Lung (tissue), 12 donors: ENCODE data around the gene TMEM117. TPM values are rescaled to one million over a fixed set of nuclear protein-coding genes. Genes with fewer than 3 reads are reported as not detected.

Experiments
- ATAC-seq: fragments of 200-7000 bp; cut with Tn5 transposase; one replicate; pipeline ENCODE4 v1.9.1; 2020; ENCODE audit warnings: moderate number of reproducible peaks; ENCODE audit not compliant: insufficient read depth, low FRiP score
- DNase-seq, 3 donors: peaks; one replicate each; pipeline ENCODE4 v3.0.0-alpha.2; 2013 to 2017
- H3K27ac ChIP-seq, 2 donors: one replicate each; pipeline ENCODE4 v1.5.1; 2013; ENCODE audit warnings: mild to moderate bottlenecking in 2 of 2, moderate library complexity in 2 of 2, control low read depth in 1 of 2, inconsistent platforms in 1 of 2, low read depth in 1 of 2, low read length in 1 of 2
- H3K27me3 ChIP-seq, 3 donors: one replicate each; pipeline ENCODE4 v1.5.1; 2013; ENCODE audit warnings: low read length in 2 of 3; ENCODE audit not compliant: control insufficient read depth in 3 of 3, insufficient read depth in 3 of 3
- H3K36me3 ChIP-seq, 4 donors: one replicate each; pipeline ENCODE4 v1.5.1; 2013; ENCODE audit warnings: low read length in 4 of 4, mild to moderate bottlenecking in 1 of 4, moderate library complexity in 1 of 4; ENCODE audit not compliant: control insufficient read depth in 4 of 4, insufficient read depth in 4 of 4
- H3K4me1 ChIP-seq, 5 donors: one replicate each; pipeline ENCODE4 v1.5.1; 2013; ENCODE audit warnings: low read length in 5 of 5, mild to moderate bottlenecking in 2 of 5, moderate library complexity in 1 of 5; ENCODE audit not compliant: control insufficient read depth in 5 of 5, insufficient read depth in 5 of 5
- H3K4me3 ChIP-seq: one replicate; pipeline ENCODE4 v1.5.1; 2013; ENCODE audit warnings: mild to moderate bottlenecking, control low read depth, moderate library complexity
- H3K9ac ChIP-seq, 2 donors: one replicate each; pipeline ENCODE4 v1.5.1; 2013; ENCODE audit warnings: low read length in 2 of 2, control low read depth in 1 of 2; ENCODE audit not compliant: insufficient read depth in 1 of 2
- H3K9me3 ChIP-seq, 4 donors: one replicate each; pipeline ENCODE4 v1.5.1; 2013; ENCODE audit warnings: low read length in 3 of 4, mild to moderate bottlenecking in 1 of 4, moderate library complexity in 1 of 4; ENCODE audit not compliant: control insufficient read depth in 4 of 4, insufficient read depth in 3 of 4
- WGBS, 2 donors: extraction: QIAGEN DNeasy Blood & Tissue Kit; methylation state at CpG; one replicate each; pipeline ENCODE4 v1.1.7; 2013; 5-methylcytosine and 5-hydroxymethylcytosine counted together
- polyA plus RNA-seq, 2 donors: library from polyadenylated mRNA; stranded (reverse); fragments of 200-250 nt; gene quantifications; one replicate each; pipeline ENCODE4 v1.2.1, GENCODE V29; 2013
- total RNA-seq, 2 donors: library from RNA; depleted of rRNA in 1 of 2; stranded (reverse); fragments of >200 nt in 1 of 2; gene quantifications; one replicate each; pipeline ENCODE4 v1.2.1, GENCODE V29; 2014 to 2021
- TF ChIP-seq, protein P1 (sequence below): IDR thresholded peaks from 2 replicates; pipeline ENCODE4 v1.5.1; 2012; ENCODE audit warnings: mild to moderate bottlenecking; ENCODE audit errors: control extremely low read depth, extremely low read depth
- donor health status: control.
- donor health status: control.
- donor health status: Bipolar disorder and iron deficiency.
- donor health status: healthy.
- donor health status: DM: yes; HTN: yes; CAD: no.

The TMEM117 gene
- total and polyA plus RNA-seq, 4 donors, result 1.2 to 6.1 (median 2.3) TPM

GRCh38 chr12:44403185-44403584 lies 567.3 kb downstream of the TMEM117 start:
- no peaks in the 10 kb centered on the region for H3K36me3 ChIP-seq
- no peak for ATAC-seq
- no peak overlapping the region for H3K9ac ChIP-seq
- no peak overlapping the region for H3K27ac ChIP-seq
- DNase-seq, result no peak
- WGBS, 2 donors, result 71 to 77% methylated on average over 2 of the region's 2 CpGs
- no peaks in the 10 kb centered on the region for H3K4me1 ChIP-seq
- TF ChIP-seq, protein P1, sequence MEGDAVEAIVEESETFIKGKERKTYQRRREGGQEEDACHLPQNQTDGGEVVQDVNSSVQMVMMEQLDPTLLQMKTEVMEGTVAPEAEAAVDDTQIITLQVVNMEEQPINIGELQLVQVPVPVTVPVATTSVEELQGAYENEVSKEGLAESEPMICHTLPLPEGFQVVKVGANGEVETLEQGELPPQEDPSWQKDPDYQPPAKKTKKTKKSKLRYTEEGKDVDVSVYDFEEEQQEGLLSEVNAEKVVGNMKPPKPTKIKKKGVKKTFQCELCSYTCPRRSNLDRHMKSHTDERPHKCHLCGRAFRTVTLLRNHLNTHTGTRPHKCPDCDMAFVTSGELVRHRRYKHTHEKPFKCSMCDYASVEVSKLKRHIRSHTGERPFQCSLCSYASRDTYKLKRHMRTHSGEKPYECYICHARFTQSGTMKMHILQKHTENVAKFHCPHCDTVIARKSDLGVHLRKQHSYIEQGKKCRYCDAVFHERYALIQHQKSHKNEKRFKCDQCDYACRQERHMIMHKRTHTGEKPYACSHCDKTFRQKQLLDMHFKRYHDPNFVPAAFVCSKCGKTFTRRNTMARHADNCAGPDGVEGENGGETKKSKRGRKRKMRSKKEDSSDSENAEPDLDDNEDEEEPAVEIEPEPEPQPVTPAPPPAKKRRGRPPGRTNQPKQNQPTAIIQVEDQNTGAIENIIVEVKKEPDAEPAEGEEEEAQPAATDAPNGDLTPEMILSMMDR, result no peak
- peaks cover 0 to 2% (median 0%) of the 10 kb centered on the region in 4 donors for H3K9me3 ChIP-seq
- no peak overlapping the region for H3K4me3 ChIP-seq
- H3K27me3 ChIP-seq, result no peaks in the 10 kb centered on the region

DNA sequence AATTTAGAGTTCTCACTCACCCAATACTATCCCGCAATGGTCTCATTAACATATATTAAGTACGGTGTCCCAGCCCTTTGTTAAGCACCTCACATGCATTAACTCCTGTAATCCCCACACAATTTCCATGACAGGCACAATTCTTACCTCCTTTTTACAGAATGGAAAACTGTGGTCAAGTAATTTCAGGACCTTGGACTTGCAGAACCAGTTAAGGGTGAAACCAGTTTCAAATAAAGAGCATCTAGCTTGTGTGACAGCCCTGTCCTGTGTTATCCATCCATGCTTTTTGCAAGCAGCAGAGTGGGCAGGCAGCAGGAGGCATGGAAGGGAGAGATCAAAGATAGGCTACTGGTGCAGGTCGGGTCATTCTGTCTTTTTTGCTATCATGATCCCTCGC lies 569.4 kb downstream of the TMEM117 start:
- peaks cover 0 to 2% (median under 1%) of the 10 kb centered on the region in 4 donors for H3K9me3 ChIP-seq
- TF ChIP-seq, protein P1, result no peak
- H3K27me3 ChIP-seq, result no peaks in the 10 kb centered on the region
- H3K27ac ChIP-seq, result no peak overlapping the region
- no peak overlapping the region for H3K9ac ChIP-seq
- H3K4me3 ChIP-seq, result no peak overlapping the region
- no peak for ATAC-seq
- H3K4me1 ChIP-seq, result no peaks in the 10 kb centered on the region
- no peaks in the 10 kb centered on the region for H3K36me3 ChIP-seq
- 30 to 47% methylated on average over 4 of the region's 4 CpGs for WGBS, 2 donors
- no peak for DNase-seq

DNA sequence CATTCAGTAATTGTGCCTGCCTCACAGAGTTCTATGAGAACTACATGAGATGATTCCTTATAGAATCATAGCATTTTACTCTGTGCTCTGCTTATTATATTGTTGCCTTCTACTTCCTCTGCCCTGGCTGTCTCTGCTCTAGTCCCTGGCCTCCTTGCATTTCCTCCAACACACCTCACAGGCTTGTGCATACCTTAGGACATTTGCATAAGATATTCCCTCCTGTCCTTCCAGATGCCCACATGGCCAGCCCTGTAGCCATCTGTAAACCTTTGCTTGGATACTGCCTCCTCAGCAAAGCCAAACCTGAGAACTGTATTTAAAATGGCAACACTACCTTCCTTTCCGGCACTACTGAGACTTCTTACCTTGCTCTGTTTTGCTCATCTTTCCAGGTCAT lies 586.7 kb downstream of the TMEM117 start:
- Histone ChIP-seq H3K9ac (no peak overlapping the region), H3K27ac (no peak overlapping the region), H3K36me3 (no peaks in the 10 kb centered on the region), H3K9me3 (no peaks in the 10 kb centered on the region), H3K4me1 (no peaks in the 10 kb centered on the region), H3K4me3 (no peak overlapping the region), H3K27me3 (no peaks in the 10 kb centered on the region)
- DNase-seq, result no peak
- 90 to 97% methylated on average over 1 of the region's 1 CpG for WGBS, 2 donors
- no peak for ATAC-seq
- TF ChIP-seq, protein P1, result no peak

GRCh38 chr12:44428825-44429224 lies 592.9 kb downstream of the TMEM117 start:
- H3K36me3 ChIP-seq, result no peaks in the 10 kb centered on the region
- no peak overlapping the region for H3K9ac ChIP-seq
- no peaks in the 10 kb centered on the region for H3K9me3 ChIP-seq
- ATAC-seq (no peak), DNase-seq (no peak)
- H3K27ac ChIP-seq, result no peak overlapping the region
- no peak overlapping the region for H3K4me3 ChIP-seq
- H3K4me1 ChIP-seq, result no peaks in the 10 kb centered on the region
- TF ChIP-seq, protein P1, result no peak
- H3K27me3 ChIP-seq, result no peaks in the 10 kb centered on the region
- 32 to 50% methylated on average over 2 of the region's 2 CpGs for WGBS, 2 donors
